CD4-positive, alpha-beta T cell treated with Interferon alpha-2 for 1 hour (primary cell): Measurements from ENCODE around the gene C1orf21.

Experiments
- DNase-seq, 2 donors: peaks; one replicate each; pipeline ENCODE4 v3.0.0-alpha.2; 2020 to 2022

C1orf21 gene

GRCh38 chr1:184563308-184563707, 176.5 kb downstream of the C1orf21 start:
- peak in 1 of 2 donors; percentile 8 for DNase-seq

- no peak for DNase-seq
Measured at GRCh38 chr1:184567009-184567408, 180.2 kb downstream of the C1orf21 start.

- no peak for DNase-seq
Measured at GRCh38 chr1:184567637-184568036, 180.8 kb downstream of the C1orf21 start.

GRCh38 chr1:184568148-184568547, 181.3 kb downstream of the C1orf21 start:
- no peak for DNase-seq

GRCh38 chr1:184569106-184569505, 182.3 kb downstream of the C1orf21 start:
- DNase-seq = no peak

GRCh38 chr1:184574588-184574987, 187.8 kb downstream of the C1orf21 start:
- no peak for DNase-seq

GRCh38 chr1:184576822-184577221, 190.0 kb downstream of the C1orf21 start:
- DNase-seq = no peak

GRCh38 chr1:184577319-184577718, 190.5 kb downstream of the C1orf21 start:
- no peak for DNase-seq

- no peak for DNase-seq
Measured at GRCh38 chr1:184582411-184582810, 195.6 kb downstream of the C1orf21 start.

GRCh38 chr1:184583849-184584248, 197.0 kb downstream of the C1orf21 start:
- DNase-seq = no peak

GRCh38 chr1:184588701-184589100, 201.9 kb downstream of the C1orf21 start:
- DNase-seq = no peak

- DNase-seq = no peak
Measured at GRCh38 chr1:184590163-184590750, 203.4 kb downstream of the C1orf21 start.

GRCh38 chr1:184593597-184593996, 206.8 kb downstream of the C1orf21 start:
- no peak for DNase-seq

- DNase-seq = no peak
Measured at GRCh38 chr1:184595596-184595995, 208.8 kb downstream of the C1orf21 start.

GRCh38 chr1:184596950-184597645, 210.3 kb downstream of the C1orf21 start:
- DNase-seq = no peak

GRCh38 chr1:184597650-184598357, 211.0 kb downstream of the C1orf21 start:
- DNase-seq = no peak

- no peak for DNase-seq
Measured at GRCh38 chr1:184598403-184599193, 211.8 kb downstream of the C1orf21 start.

GRCh38 chr1:184604152-184604900, 217.5 kb downstream of the C1orf21 start:
- no peak for DNase-seq

- no peak for DNase-seq
Measured at GRCh38 chr1:184605941-184606340, 219.1 kb downstream of the C1orf21 start.

GRCh38 chr1:184606786-184607185, 220.0 kb downstream of the C1orf21 start:
- DNase-seq = no peak

GRCh38 chr1:184608581-184608980, 221.8 kb downstream of the C1orf21 start:
- DNase-seq = no peak

- no peak for DNase-seq
Measured at GRCh38 chr1:184608990-184609389, 222.2 kb downstream of the C1orf21 start.
